GM18499 (cell line): ENCODE data around the gene RPL36.

Experiments used
- ATAC-seq: cut with Tn5 transposase; IDR thresholded peaks from one replicate; pipeline ENCODE4 v1.9.1; 2021; ENCODE audit warnings: moderate number of reproducible peaks; ENCODE audit not compliant: insufficient read depth, unreplicated experiment

The RPL36 gene

GRCh38 chr19:5672708-5673459 is 17.2 kb upstream of the RPL36 start:
- ATAC-seq = no peak

DNA sequence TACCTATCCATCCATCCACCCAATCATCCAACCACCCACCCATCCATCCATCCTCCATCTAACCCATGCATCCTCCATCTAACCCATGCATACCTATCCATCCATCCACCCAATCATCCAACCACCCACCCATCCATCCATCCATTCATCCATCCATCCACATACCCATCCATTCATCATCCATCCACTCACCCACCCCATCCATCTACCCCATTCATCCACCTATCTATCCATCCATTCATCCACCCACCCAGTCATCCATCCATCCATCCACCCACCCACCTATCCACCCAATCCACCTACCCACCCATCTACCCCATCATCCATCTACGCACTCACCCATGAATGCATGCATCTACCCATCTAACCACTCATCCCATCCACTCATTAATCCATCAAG is 16.3 kb upstream of the RPL36 start:
- no peak for ATAC-seq

DNA sequence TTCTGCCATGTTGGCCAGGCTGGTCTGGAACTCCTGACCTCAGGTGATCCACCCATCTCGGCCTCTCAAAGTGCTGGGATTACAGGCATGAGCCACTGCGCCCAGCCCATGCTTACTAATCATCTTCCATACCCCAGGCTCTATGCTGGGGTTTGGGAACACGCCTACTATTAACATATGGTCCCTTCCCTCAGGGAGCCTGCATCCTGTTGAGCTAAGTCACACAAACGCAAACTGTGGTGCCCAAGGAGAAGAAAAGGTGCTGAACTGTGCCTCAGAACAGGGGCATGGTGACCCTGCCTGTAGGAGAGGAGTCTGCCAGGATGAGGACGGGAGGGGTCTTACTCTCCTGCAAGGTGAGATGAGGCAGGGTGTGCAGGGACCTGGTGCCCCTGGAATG is 15.4 kb upstream of the RPL36 start:
- ATAC-seq = no peak

GRCh38 chr19:5676105-5676771 is 13.9 kb upstream of the RPL36 start:
- no peak for ATAC-seq

DNA sequence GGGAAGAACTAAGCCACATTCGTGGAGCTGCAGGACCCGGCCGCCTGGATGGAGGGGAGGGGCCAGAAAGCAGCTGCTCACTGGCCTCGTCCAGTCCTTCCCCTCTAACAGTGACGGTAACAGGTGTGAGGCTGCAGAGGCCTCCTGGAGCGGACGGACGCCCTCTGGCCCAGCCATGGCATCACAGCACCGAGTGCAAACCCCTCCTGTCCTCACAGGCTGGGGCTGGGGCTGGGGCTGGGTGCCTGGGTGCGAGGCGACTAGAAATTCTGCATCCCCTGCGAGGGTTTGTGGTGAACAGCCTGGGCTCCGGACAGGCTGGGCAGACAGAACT is 13.4 kb upstream of the RPL36 start:
- ATAC-seq = no peak

DNA sequence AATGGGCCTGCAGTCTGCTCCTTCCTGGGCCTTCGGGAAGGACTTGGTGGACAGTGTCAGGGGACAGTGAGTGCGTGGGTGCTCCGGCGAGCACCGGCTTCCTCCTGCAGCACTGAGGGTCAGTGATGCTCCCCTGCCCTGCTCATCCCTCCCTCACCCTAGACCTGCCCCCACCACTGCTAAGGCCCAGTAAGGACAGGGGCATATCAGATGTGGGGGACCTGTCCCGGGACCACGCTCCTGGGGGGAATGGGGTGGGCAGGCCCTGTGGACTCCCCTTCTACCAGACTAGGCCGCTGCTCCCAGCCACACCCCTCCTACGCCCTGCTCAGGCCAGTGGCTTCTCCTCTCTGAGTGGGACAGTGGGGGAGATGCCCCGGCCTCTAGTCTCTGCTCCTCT is 13.0 kb upstream of the RPL36 start:
- ATAC-seq = no peak

- no peak for ATAC-seq
These were observed 12.5 kb upstream of the RPL36 start for GRCh38 chr19:5677580-5677979.

GRCh38 chr19:5678071-5678718 is 11.9 kb upstream of the RPL36 start:
- no peak for ATAC-seq

- no peak for ATAC-seq
These were observed 10.6 kb upstream of the RPL36 start for GRCh38 chr19:5679289-5680083.

DNA sequence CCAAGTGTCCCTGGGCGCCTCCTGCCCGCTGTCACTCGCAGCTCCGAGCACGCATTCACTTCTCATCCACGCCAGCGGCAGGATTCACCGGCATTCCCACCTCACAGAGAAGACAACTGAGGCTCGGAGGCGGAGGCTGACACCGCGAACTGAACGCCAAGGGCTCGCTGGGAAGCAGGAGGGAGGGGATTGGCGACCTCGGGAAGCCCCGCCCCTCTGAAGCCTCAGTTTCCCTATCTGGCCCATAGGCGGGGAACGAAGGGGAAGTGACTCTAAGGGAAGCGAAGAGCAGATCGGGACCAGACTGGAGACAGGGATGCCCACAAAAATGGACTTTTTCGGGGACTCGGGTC is 10.0 kb upstream of the RPL36 start:
- ATAC-seq = no peak

- peak; percentile 58 for ATAC-seq
These were observed 9.4 kb upstream of the RPL36 start, which contains the start of the genes HSD11B1L and MICOS13 for GRCh38 chr19:5680437-5681368. Gene HSD11B1L (plus strand): TSS chr19:5681027. CDS start chr19:5684833, 3,806 bp downstream. Gene MICOS13 (minus strand): TSS chr19:5680516. CDS start chr19:5680486, 30 bp downstream.

- ATAC-seq = no peak
These were observed 8.5 kb upstream of the RPL36 start for GRCh38 chr19:5681391-5682106.

- ATAC-seq = no peak
These were observed 8.0 kb upstream of the RPL36 start for GRCh38 chr19:5682107-5682482.

DNA sequence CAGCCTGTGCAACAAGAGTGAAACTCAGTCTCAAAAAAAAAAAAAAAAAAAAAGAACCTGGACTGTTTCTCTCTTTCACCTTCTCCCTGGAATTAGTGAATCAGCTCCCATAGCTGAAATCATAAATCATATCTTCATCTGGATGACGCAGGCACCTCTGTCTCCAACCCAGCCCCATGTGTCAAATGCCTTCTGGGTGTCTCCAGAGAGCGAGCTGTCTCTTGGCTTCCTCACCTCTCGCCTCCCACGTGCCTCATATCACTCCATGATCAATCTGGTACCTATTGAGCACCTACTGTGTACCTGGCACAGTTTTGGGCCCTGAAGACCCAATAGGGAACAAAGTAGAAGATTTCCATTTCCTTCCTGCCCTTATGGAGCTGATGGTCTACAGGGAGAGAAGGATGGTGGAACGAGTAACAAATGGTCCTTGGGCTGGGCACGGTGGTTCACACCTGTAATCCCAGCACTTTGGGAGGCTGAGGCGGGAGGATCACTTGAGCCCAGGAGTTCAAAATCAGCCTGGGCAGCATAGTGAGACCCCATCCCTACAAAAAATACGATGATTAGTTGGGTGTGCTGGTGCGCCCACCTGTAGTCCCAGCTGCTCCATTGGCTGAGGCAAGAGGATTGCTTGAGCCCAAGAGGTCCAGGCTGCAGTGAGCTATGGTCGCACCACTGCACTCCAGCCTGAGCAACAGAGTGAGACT is 6.8 kb upstream of the RPL36 start:
- ATAC-seq = no peak

GRCh38 chr19:5684694-5685430 is 5.2 kb upstream of the RPL36 start:
- ATAC-seq = no peak

DNA sequence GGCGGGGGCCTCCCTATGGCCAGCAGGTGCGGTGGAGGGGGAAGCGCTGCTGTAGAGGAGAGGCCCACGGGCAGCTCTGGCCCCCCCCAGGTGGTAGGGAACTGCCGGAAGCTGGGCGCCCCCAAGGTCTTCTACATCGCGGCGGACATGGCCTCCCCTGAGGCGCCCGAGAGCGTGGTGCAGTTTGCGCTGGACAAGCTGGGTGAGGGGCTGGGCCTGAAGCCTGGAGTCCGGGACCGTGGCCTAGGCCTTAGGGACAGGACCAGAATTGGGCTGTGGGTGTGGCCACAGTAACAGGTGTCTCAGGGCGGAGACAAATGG is 3.8 kb upstream of the RPL36 start:
- no peak for ATAC-seq

GRCh38 chr19:5686647-5687359 is 3.3 kb upstream of the RPL36 start:
- ATAC-seq = no peak
